Stimulated activated CD4-positive, alpha-beta T cell treated with anti-CD3 and anti-CD28 coated beads, Interleukin-1b, Interleukin-23, amount 100 ng/mL, for 4 hours (primary cell): ENCODE data around the gene DPH2.

Experiments
- DNase-seq, 2 donors: peaks; one replicate each; pipeline ENCODE4 v3.0.0-alpha.2; 2020; ENCODE audit warnings: low read depth in 2 of 2

The DPH2 gene

DNA sequence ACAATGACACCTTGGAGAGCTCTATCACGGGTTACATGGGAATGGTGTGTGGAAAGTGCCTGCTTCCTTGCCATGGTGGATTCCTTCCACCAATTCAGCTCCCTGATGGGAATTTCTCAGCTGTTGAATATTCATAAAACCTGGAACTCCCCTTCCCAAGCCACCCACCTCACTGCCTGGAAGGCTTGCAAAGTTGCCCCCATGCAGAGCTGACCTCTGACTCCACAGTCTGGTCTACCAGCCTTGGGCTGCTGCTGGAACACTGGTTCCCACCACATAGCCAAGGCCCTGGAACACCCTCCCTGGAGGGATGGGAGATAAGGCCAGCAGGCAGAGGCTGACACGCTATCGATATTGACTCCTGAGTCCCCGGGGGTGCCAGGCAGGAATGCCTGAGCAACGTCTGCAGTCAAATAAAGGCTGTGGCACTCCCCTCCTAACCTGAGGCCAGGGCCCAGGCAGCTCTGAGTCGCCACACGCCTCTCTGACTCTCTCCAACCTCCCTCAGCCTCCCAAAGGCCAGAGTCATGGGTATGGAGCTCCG, 30.4 kb downstream of the DPH2 start:
- no peak for DNase-seq

DNA sequence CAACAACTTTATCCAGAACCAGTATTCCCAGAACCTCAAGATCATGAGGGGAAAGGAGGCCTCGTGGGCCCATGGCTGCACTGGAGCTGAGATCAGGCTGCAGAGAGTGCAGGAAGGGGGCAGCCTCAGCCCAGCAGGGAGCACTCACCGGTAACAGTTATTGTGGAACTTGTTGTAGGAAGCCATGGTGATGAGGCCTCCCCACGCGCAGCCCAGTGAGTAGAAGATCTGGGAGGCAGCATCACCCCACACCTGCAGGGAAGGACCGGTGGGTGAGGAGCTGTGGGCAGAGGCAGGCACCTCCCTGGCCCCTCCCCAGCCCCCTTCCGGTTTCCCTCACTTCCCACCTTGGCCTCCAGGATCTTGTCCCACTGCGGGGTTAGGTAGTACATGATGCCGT, 32.4 kb downstream of the DPH2 start:
- DNase-seq, result no peak

- no peak for DNase-seq
These were observed 32.9 kb downstream of the DPH2 start for GRCh38 chr1:44002606-44003157.

GRCh38 chr1:44008259-44008658, 38.4 kb downstream of the DPH2 start:
- DNase-seq, result no peak

DNA sequence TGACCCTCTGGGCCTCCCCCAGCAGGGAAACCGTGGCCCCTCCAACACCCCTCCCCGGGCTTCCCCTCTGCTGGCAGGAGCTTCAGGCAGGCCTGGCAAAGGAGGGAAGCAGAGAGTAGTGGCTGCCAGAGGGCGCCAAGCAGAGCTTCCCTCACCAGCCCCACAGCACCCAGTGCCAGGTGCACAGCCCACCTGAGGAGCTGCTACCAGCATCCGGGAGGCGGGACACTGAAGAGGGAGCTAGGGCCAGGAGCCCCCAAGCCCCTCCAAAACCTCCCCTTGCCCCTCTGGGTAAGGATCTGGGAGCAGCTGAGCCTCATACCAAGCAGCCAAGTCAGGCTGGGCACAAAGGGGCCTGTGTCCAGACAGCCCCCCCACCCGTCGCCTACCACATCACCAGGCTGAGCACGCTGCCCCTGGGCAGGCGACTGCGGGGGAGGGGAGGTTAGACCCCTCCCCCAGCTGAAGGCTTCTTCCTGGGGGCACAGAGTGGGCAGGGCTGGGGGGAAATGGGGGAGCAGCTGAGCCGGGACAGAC, 41.2 kb downstream of the DPH2 start:
- no peak for DNase-seq

DNA sequence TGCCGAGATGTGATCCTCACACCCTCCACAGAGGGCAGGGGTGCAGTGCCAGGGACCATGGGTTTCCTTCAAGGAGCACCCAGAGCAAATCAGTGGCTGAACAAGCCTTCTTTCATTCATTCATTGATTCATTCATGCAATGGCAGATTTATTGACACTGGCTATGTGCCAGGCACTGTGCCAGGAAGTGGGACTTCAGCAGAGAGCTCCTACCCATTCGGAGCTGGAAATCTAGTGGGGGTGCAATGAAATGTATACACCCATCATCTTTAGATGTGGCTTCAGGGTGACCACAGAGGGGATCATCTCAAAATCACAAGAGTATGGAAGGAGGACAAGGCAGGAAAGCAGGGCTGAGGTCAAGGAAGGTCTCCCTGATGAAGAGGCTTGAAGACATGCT, 42.6 kb downstream of the DPH2 start:
- DNase-seq, result no peak

DNA sequence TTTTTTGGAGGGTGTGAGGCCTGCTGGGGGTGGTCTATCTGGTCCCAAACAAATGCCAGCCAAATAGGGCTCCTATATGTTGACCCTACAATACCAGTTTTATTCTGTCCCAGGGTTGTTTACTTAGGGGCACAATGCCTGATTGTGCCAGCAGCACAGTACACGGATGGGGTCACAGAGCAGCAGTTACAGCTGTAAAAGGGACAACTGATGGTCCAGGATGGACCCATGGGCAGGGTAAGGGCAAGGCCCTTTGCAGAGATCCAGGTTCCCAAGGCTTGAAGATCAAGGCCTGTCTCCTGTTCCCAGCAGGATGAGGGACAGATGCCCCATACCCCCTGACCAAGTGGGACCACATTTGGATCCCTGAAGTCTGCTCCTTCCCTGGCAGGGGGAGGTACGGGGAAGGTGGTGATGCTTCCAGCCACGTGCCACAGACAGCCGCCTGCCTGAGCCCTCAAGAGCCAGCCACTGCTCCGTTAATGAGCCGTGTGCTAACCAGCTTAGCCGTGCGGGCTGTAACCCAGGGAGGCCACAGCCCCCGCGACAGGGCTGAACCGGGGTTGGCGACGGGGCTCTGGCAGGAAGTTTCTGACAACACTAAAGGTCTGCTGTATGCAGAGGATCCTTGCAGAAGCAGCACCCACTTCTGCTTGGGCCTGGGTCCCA, 43.3 kb downstream of the DPH2 start:
- DNase-seq, result no peak

- DNase-seq, result no peak
These were observed 44.1 kb downstream of the DPH2 start for GRCh38 chr1:44013949-44014348.

DNA sequence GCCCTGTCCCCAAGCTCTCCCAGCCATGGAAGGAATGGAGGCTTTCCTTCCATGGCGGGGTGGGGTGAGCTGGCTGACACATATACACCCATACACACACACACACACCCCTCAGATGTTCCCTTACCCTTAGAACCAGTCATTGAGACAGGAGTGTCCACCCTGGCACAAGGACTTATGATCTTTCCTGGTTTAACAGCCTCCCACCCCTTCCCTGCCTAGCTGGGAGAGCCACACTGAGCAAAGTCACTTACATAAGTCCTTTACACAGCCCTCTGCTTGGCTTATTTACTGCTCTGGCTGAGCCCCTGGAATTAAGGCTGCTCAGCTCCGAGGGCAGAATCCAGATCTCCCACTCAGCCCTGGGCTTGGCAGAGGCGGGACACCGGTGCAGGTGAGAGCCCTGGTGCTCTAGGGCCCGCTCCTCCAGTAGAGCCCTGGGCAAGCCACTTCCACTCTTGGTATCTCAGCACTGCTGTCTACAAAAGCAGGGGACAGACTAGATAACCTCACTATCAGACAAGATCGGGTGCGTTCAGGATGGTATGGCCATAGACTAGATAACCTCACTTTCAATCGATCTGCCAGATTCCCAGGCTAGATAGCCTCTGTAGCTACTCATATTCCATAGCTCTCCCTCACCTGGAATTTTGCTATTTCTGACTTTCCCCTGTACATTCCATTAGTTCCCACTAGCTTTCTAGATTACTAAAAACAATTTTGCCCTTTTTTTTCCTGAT, 44.7 kb downstream of the DPH2 start:
- no peak for DNase-seq

DNA sequence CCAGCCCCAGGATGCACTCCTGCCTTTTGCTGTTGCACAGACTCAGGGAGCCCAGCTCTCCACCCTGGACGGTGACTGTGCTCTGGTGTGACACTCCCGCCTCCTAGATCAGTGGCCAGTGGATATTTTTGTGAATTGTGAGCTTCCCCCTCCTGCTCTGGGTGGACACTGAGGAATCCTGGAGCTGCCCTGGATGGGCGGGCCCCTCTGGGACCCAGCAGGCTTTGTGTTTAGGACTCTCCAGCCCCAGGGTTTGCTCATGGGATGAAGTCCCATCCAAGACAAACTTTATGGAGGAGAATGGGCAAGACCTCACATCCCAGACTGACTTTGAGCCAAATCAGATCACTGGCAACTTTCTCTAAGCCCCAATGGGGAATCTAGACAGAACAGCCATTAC, 45.4 kb downstream of the DPH2 start:
- no peak for DNase-seq

GRCh38 chr1:44016041-44016889, 46.5 kb downstream of the DPH2 start:
- no peak for DNase-seq

GRCh38 chr1:44016890-44017400, 47.1 kb downstream of the DPH2 start:
- no peak for DNase-seq

GRCh38 chr1:44019466-44019948, 49.7 kb downstream of the DPH2 start:
- DNase-seq, result no peak

DNA sequence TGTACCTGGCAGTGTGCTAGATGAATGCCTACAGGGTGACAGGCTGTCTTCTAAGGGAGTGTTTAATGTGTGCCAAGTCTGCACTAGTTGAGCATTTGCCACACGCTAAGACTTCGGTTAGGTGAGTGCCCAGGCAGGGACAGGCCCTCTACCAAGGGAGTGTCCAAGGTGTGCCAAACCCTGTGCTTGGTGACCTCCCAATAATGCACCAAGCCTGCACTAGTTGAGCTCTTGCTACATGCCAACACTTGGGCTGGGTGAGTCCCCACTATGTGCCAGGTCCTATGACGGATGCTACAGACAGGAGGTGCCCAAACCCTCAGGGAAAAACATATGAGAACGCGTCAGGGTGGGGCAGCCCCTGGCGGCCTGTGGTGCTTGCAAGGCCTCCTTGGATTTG, 50.7 kb downstream of the DPH2 start:
- DNase-seq, result no peak

DNA sequence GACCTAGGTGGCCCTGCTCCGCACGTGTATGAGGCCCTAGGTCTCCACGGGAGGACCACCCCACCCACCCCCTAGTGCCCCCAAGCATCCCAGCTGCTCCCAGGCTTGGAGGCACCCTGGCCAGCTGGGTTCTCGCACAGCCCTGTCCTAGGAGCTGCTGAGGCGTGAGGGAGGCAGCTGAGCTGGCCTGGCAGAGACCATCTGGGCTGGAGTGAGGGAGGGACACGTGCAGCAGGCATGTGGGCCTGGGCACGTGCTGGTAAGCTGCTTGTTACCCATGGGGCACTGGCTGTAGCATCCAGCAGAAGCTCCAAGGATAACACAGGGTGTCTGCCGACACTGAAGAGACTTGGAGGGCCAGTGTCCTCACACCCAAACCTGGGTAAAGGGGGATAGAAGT, 51.3 kb downstream of the DPH2 start:
- DNase-seq, result no peak

DNA sequence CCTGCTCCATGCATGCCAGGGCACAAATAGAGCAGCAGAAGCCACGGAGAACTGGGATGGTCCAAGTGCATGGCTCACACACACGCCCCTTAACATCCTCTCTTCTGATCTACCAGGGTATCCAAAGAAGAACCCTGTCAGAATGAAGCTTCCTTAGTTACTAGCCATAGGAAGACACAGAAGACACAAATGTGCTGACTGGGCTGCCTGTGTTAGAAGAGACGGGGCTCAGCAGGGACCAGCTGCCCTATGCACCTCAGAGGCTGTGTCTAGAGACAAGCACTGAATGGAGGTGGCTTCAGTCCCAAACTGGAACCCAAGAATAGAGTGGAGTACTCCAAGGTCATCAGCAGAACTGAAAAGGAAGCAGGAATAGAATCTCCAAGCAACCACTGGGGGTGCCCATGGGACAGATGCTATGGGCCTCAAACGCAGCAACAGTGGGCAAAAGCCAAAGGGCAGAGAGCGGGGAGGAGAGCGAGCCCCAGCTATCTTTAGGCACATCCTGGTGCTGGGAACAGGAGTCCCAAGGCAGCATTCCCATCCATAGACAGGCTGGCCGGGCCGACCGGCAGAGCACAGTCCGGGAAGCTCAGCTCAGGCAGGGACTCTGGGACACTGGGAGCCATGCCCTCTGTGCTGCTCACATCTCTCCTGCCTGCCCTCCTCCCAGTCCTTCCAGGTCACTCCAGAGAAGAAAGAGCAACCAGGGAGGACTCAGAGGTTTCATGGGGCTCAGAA, 51.9 kb downstream of the DPH2 start:
- no peak for DNase-seq
